GM12874 (cell line): ENCODE data around the gene NRG2.

Source experiments
- CTCF ChIP-seq: IDR thresholded peaks from 2 replicates; pipeline ENCODE4 v1.5.1; 2011; ENCODE audit warnings: low read depth, mild to moderate bottlenecking, control low read depth, low read length, moderate library complexity; ENCODE audit not compliant: insufficient read depth

The NRG2 gene

GRCh38 chr5:140041492-140042392 lies 1.4 kb downstream of the NRG2 start:
- no peak for TF ChIP-seq CTCF

DNA sequence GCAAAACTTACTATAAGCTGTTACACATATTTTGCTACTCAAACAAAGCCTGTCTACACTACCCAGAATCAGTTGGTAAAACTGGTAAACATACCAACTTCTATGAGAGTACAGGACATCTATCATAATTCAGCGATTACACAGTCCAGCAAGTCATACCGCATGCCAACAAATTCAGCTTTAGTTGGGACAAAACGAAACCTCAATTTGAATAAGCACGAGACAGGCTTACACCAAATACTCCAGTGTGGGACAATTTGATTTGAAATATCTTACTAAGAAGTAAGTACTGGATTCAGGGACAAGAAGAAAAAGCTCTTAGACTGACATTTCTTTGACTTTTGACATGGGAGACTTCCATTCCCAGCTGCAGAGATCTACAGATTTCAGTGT lies 2.0 kb downstream of the NRG2 start:
- TF ChIP-seq CTCF: no peak

DNA sequence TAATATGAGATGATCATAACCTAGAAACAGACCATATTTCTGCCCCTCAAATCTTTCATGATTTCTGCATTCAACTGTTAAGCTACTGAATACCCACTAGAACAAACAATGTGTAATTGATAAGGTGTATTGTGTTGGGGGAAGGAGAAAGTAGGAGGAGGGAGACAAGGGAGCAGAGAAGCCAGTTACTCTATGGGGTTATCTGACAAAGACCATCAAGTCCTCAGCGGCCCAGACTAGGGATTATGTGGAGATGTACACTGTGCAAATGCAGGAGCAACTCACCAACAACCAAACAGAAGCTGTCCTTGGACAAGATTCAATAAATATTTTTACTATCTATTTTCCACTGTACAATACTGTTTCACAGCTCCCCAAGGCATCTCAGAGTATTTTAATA lies 2.7 kb downstream of the NRG2 start:
- TF ChIP-seq CTCF: no peak

DNA sequence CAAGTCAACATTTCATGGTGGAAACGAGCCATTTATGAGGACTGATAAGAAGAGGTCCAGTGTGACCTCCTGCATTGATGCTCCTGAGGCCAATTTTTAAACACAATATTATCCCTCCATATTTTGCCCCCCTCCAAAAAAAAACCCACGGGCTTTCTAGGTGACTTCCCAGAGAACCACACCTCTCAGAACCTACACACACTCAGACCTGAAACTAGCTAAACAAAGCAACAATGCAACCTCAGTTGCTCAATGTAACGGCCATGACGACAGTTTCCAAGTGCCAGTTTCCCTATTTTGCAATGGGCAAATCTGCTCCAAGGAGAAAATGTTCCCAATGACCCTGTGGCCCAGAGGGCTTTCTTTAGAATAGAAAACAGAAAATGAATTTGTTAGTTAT lies 3.5 kb downstream of the NRG2 start:
- TF ChIP-seq CTCF: no peak

DNA sequence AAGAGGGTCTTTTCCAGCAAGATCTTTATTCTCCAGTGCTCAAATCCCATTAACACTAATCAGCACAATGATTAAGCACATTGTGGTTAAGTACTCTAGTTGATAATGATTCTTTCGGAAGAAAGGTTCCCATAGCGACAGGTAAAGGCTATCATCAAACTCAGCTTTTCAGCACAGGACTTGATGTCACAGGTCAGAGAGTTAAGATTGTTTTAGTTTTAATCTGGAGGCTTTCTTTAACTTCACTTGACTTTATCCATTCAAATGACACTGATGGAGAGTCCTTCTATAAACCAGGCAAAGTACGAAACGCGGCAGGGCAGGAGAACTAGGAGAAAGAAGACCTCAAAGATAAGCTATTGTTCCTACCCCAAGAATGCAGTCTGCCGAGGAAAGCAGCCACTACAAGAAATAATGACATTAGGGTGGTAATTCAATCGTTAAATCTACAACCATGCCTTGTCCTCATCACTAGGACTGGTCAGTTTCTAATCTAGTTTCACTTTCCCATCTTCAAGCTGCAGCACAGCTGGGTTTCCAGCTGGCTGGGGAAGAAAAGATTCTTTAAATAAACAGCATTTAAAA lies 4.6 kb downstream of the NRG2 start:
- no peak for TF ChIP-seq CTCF

- TF ChIP-seq CTCF: no peak
Observed at GRCh38 chr5:140037012-140037411, 6.1 kb downstream of the NRG2 start.

DNA sequence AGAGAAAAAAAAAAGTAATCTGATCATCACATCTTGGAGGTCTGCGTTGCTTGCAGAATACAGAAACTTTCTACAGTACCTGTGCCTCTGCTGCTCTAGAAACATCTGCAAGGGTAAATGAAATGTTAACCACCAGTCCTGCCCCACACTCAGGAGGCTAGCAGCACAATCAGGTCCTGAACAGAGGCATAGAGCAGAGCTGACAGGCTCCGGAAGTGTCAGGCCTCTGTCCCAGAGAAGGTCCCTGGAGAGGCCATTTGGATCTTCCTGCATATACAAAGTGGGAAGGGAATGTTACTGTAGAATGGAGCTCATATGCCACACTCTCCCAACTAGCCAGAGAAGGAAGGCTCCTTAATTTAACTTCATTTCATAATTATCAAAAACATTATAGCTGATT lies 7.2 kb downstream of the NRG2 start:
- no peak for TF ChIP-seq CTCF
